ENCODE results near the gene ST7L.
"Not testable (repeated sequence)": the region's sequence is repeated elsewhere in the genome, so short reads cannot be mapped to it uniquely, and the experiment has no call there.

Gene ST7L

DNA sequence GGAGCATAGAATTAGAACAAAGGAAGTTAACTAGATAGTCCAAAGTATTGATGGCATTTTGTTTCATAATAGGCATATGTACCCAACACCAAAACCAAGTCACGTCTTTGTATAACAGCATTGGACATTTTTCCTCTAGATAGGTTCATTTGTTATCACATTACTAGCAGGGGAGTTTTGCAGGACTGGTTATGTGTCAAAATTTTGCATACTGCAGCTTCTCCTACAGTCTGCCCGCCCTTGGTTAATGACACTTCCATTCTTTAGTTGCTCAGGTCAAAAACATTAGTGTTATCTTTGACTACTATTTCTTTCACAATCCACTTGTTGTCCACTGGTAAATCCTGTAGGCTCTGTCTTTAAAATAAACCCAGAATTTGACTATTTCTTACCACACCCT, 9.6 kb upstream of the ST7L start:
- TF ChIP-seq, protein P1, sequence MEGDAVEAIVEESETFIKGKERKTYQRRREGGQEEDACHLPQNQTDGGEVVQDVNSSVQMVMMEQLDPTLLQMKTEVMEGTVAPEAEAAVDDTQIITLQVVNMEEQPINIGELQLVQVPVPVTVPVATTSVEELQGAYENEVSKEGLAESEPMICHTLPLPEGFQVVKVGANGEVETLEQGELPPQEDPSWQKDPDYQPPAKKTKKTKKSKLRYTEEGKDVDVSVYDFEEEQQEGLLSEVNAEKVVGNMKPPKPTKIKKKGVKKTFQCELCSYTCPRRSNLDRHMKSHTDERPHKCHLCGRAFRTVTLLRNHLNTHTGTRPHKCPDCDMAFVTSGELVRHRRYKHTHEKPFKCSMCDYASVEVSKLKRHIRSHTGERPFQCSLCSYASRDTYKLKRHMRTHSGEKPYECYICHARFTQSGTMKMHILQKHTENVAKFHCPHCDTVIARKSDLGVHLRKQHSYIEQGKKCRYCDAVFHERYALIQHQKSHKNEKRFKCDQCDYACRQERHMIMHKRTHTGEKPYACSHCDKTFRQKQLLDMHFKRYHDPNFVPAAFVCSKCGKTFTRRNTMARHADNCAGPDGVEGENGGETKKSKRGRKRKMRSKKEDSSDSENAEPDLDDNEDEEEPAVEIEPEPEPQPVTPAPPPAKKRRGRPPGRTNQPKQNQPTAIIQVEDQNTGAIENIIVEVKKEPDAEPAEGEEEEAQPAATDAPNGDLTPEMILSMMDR (IDR thresholded peaks at IDR 0.05; ENCODE audit: extremely low read depth, missing control alignments): no peak
- no peak for DNase-seq (ENCODE audit: low spot score)

DNA sequence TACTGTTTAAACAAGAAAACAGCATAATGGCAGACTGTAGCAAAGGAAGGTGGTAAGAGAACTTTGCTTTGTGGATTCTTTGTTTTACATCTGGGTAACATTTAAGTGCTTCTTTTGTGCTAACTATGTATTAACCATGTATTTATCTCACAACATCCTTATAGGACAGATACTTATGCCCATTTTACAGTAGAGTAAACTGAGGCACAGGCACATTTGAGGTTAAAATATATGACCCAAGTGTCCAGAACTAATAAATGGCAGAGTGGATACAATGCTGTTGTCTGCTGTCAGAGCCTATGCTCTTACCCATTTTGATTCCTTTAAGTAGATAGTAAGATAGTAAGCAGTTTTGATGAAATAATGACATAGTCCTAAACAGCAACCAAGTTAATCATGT, 7.9 kb upstream of the ST7L start:
- no peak for DNase-seq (ENCODE audit: low spot score)

DNA sequence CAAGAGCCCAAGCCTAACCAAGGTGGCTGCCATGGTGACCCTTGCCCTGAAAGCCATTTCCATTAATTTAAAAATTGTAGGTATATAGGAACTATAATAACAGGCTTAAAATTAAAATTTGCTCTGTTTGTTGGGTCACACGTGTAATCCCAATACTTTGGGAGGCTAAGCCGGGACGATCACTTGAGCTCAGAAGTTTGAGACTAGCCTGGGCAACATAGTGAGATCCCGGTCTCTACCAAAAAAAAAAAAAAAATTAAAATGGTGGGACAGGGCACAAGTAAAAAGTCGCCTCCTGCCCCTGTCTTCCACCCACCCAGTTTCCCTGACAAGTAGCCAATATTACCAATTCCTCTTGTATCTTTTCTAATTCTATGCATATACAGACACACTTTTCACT, 7.3 kb upstream of the ST7L start:
- no peak for DNase-seq (ENCODE audit: low spot score)
- TF ChIP-seq, protein P1 (IDR thresholded peaks at IDR 0.05; ENCODE audit: extremely low read depth, missing control alignments): no peak

More for the DNA sequence above, 7.9 kb upstream of the ST7L start:
- TF ChIP-seq, protein P1 (IDR thresholded peaks at IDR 0.05; ENCODE audit: extremely low read depth, missing control alignments): no peak

DNA sequence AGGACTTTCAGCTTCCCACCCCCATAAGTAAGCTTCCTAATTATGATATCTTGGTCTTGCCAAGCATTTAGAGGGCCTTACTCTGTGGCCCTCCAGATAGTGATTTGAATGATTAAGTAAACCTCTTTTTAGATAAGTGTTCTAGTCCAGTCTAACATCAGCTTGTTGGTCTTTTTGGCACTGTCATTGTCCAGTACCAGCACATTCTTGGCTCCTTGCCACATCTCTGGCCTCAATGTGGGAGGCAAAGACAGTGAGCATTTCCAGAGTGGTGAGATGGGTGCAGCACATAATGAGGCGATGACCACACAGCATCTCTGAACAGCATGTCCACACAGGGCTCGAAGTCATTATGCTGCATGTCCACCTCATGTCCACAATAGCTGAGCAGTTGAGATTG, 6.8 kb upstream of the ST7L start:
- TF ChIP-seq, protein P1 (IDR thresholded peaks at IDR 0.05; ENCODE audit: extremely low read depth, missing control alignments): no peak
- DNase-seq (ENCODE audit: low spot score): no peak

DNA sequence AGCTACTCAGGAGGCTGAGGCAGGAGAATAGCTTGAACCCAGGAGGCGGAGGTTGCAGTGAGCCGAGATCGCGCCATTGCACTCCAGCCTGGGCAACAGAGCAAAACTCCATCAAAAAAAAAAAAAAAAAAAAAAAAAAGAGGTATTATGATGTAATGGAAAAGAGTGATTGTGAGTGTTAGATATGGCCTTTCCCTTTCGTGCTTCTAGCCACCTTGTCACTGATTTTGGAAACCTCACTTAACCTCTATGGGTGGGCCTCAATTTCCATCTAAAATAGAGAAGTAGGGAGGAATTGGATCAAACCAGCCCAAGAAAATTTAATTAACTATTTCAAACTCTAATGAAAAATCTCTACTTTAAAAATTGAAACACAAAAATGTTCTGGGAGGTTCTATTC, 5.6 kb upstream of the ST7L start:
- DNase-seq (ENCODE audit: low spot score): not testable (repeated sequence)

DNA sequence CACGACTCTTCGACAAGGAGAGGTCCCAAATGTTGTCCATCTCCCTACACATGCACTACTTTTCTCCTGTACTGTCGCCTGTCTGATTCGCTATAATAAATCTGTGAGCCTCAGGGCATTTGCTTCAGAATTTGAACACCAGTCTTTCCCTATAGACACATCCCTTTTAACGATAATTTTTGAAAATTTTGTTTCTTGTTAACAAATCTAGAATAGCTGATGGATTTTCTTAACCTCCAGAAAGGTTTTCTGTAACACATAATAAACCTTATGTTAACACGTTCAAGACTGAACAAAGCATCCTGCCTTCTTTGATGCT, 1.4 kb upstream of the ST7L start:
- TF ChIP-seq, protein P1 (IDR thresholded peaks at IDR 0.05; ENCODE audit: extremely low read depth, missing control alignments): no peak
- no peak for DNase-seq (ENCODE audit: low spot score)

DNA sequence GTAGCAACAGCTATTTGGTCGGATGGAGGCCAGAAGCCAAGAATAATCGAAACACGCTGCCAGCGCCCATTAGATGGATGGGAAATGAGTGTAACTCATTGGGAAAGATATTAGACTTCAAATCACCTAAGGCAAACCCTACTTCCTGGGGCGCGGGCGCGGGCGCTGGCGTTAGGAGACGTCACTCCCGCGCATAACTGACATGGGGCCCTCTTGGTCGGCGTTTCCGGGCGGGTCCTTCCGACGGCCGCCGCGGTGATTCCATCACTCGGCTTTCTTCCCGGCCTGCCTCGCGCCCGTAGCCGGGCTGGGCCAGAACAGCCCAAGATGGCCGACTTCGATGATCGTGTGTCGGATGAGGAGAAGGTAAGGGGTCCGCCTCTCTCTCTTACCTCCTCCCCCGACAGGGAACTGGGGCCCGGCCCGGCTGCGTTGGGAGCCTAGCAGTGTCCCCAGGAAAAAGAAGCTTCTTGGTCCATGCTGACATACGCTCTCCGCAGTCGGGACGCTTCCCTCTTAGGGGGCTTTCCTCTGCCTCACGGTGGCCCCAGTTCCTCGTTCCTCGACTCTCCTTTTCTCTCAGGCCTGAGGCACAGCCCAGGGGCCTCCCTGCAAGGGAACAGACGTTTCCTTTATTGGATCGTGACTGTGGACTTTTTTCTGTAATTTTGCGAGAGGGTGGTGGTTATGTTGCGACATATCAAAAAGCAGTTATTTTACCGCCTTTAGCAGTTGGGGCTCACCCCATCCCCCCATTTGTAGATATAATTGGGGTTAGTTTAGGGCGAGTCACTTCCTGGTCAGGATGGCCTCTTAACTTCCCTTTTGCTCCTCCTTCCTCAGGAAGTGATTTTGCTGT, 806 bp upstream of the ST7L start, which contains the start of gene CAPZA1:
TSS of gene CAPZA1 (plus strand) at position 315 of the 859 bp plus-strand sequence. CDS start at position 328, 13 bp downstream.
- TF ChIP-seq, protein P1 (IDR thresholded peaks at IDR 0.05; ENCODE audit: extremely low read depth, missing control alignments): no peak

More for the DNA sequence above, 806 bp upstream of the ST7L start, which contains the start of gene CAPZA1:
- DNase-seq (ENCODE audit: low spot score): peak; percentile 84

Data from GM20000 (cell line).